Naive thymus-derived CD8-positive, alpha-beta T cell (primary cell): ENCODE data around the gene BMP4. TPM values are rescaled to one million over a fixed set of nuclear protein-coding genes. Genes with fewer than 3 reads are reported as not detected.

ENCODE experiments used
- ATAC-seq, 2 donors: fragments of 150-1000 bp; cut with Tn5 transposase in 1 of 2; sonication (Bioruptor Pico), chemical (Tn5 transposase) in 1 of 2; 1 replicate in 1 of 2; 2 replicates in 1 of 2; pipeline ENCODE4 v1.10.0; 2021; ENCODE audit warnings: mild to moderate bottlenecking in 2 of 2, moderate library complexity in 2 of 2
- POLR2A ChIA-PET: fragments of 350-600 bp; sonication (Branson Sonifier 250); formaldehyde crosslinking; loops from one replicate; lab custom pipeline; 2021; ENCODE audit warnings: antibody characterized with exemption; lab: Charles Lee
- DNase-seq, 10 donors: peaks; one replicate each; pipeline versions ENCODE4 v3.0.0 to v3.0.0-alpha.2; 2020 to 2022
- H3K27ac Mint-ChIP-seq, 10 donors: one replicate each; pipeline ENCODE4 v1.8.0; 2020 to 2022; ENCODE audit warnings: mild to moderate bottlenecking in 10 of 10, mixed read lengths in 10 of 10, moderate library complexity in 4 of 10, inconsistent platforms in 1 of 10
- H3K27me3 Mint-ChIP-seq, 5 donors: one replicate each; pipeline ENCODE4 v1.8.0; 2021 to 2022; ENCODE audit warnings: mixed read lengths in 5 of 5
- H3K36me3 Mint-ChIP-seq, 3 donors: one replicate each; pipeline ENCODE4 v1.8.0; 2020 to 2022; ENCODE audit warnings: mixed read lengths in 3 of 3, mild to moderate bottlenecking in 2 of 3, inconsistent platforms in 1 of 3
- H3K4me1 Mint-ChIP-seq, 4 donors: one replicate each; pipeline ENCODE4 v1.8.0; 2021 to 2022; ENCODE audit warnings: mixed read lengths in 4 of 4
- H3K4me3 Mint-ChIP-seq, 10 donors: one replicate each; pipeline ENCODE4 v1.8.0; 2020 to 2022; ENCODE audit warnings: mild to moderate bottlenecking in 10 of 10, mixed read lengths in 10 of 10, moderate library complexity in 6 of 10, inconsistent platforms in 1 of 10
- H3K9me3 Mint-ChIP-seq, 9 donors: one replicate each; pipeline ENCODE4 v1.8.0; 2020 to 2022; ENCODE audit warnings: mixed read lengths in 9 of 9, mild to moderate bottlenecking in 3 of 9, inconsistent platforms in 1 of 9, moderate library complexity in 1 of 9
- polyA plus RNA-seq, 3 donors: library from polyadenylated mRNA; unstranded; fragments of 300-500 nt; fragmentation: Illumina TruSeq; gene quantifications; one replicate each; pipeline ENCODE4 v1.2.3, GENCODE V29; 2021
- total RNA-seq, 8 experiments: library from RNA in 2 of 8; stranded (reverse) in 2 of 8; gene quantifications; one replicate each; pipeline ENCODE4 v1.2.3 and lab custom pipeline; 2021 to 2026

BMP4 gene
- total and polyA plus RNA-seq, 5 experiments from 2014 or later: 0.44 to 0.62 TPM; not detected in 3

DNA sequence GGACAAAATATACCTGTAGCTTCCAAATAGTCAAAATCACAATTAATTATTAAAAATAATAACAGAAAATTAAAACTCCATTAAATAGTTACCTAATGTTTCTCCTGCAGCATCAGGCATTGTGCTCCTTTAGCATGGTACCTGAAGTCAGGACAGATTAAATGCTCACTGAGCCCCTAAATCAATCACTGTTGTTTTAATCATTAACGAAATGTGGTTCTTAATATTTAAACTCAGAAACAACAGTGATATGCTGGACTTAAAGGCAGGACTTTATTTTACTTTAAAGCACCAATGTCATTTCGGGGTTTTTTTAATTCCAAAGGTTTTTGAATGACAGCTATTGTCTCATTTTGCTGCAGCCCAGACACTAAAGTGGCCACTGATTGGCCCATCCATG, 2.0 kb upstream of the BMP4 start:
- ATAC-seq: no peak
- POLR2A ChIA-PET: no interaction called here
- no peak overlapping the region for H3K4me3 Mint-ChIP-seq
- H3K27me3 Mint-ChIP-seq: peaks cover 27 to 67% (median 49%) of the 10 kb centered on the region in 5 donors
- peaks cover 10 to 38% (median 32%) of the 10 kb centered on the region in 4 donors for H3K4me1 Mint-ChIP-seq
- H3K9me3 Mint-ChIP-seq: peaks cover 0 to 5% (median 0%) of the 10 kb centered on the region in 9 donors
- no peak overlapping the region for H3K27ac Mint-ChIP-seq
- no peak for DNase-seq
- H3K36me3 Mint-ChIP-seq: no peaks in the 10 kb centered on the region

- H3K4me3 Mint-ChIP-seq: peak overlapping the region in 7 of 10 donors; percentile 29 to 83 (median 75)
These were observed 1.1 kb upstream of the BMP4 start for GRCh38 chr14:53957739-53958138.

GRCh38 chr14:53955671-53956426, 776 bp downstream of the BMP4 start:
- H3K27ac Mint-ChIP-seq: peak overlapping the region in 1 of 10 donors; percentile 14
- peak in 1 of 2 donors; percentile 33 for ATAC-seq

More at GRCh38 chr14:53957739-53958138, 1.1 kb upstream of the BMP4 start:
- H3K27me3 Mint-ChIP-seq: peaks cover 27 to 67% (median 48%) of the 10 kb centered on the region in 5 donors
- H3K4me1 Mint-ChIP-seq: peaks cover 11 to 35% (median 33%) of the 10 kb centered on the region in 4 donors
- ATAC-seq (no peak), DNase-seq (no peak)
- H3K9me3 Mint-ChIP-seq: peaks cover 0 to 6% (median 0%) of the 10 kb centered on the region in 9 donors
- POLR2A ChIA-PET: interaction anchor here (0.6 kb wide), 1 partner anchor 798 kb away, joined by 7 read pairs; no protein-coding TSS in a partner anchor
- H3K27ac Mint-ChIP-seq: no peak overlapping the region
- H3K36me3 Mint-ChIP-seq: no peaks in the 10 kb centered on the region

DNA sequence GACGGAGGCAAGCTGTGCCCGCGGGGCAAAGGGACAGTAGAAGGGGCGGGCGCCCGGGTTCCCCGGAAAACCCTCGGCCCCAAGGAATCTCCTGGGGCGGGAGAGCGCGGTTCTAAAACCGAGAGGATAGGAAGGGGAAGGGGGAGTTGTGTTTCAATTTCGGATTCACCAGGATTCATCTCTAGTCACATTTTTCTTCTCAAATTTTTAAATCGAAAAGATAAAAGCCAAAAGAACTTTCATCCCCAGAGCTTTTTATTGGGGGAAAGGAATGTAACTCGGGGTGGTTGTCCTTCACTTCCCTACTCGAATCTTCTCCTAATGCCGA, 1.4 kb downstream of the BMP4 start:
- POLR2A ChIA-PET: no interaction called here
- Mint-ChIP-seq H3K27me3 (peaks cover 15 to 75% (median 49%) of the 10 kb centered on the region in 5 donors), H3K4me3 (peak overlapping the region; percentile 31 to 87 (median 77)), H3K9me3 (peaks cover 0 to 6% (median 0%) of the 10 kb centered on the region in 9 donors), H3K36me3 (no peaks in the 10 kb centered on the region), H3K4me1 (peaks cover 12 to 36% (median 34%) of the 10 kb centered on the region in 4 donors), H3K27ac (peak overlapping the region in 1 of 10 donors; percentile 49)
- no peak for DNase-seq
- no peak for ATAC-seq

More at GRCh38 chr14:53955671-53956426, 776 bp downstream of the BMP4 start:
- Mint-ChIP-seq H3K4me3 (peak overlapping the region; percentile 49 to 87 (median 80)), H3K36me3 (no peaks in the 10 kb centered on the region), H3K27me3 (peaks cover 20 to 74% (median 49%) of the 10 kb centered on the region in 5 donors), H3K9me3 (peaks cover 0 to 6% (median 0%) of the 10 kb centered on the region in 9 donors), H3K4me1 (peaks cover 12 to 36% (median 34%) of the 10 kb centered on the region in 4 donors)
- DNase-seq: peak in 1 of 10 donors; percentile 59
- POLR2A ChIA-PET: no interaction called here

DNA sequence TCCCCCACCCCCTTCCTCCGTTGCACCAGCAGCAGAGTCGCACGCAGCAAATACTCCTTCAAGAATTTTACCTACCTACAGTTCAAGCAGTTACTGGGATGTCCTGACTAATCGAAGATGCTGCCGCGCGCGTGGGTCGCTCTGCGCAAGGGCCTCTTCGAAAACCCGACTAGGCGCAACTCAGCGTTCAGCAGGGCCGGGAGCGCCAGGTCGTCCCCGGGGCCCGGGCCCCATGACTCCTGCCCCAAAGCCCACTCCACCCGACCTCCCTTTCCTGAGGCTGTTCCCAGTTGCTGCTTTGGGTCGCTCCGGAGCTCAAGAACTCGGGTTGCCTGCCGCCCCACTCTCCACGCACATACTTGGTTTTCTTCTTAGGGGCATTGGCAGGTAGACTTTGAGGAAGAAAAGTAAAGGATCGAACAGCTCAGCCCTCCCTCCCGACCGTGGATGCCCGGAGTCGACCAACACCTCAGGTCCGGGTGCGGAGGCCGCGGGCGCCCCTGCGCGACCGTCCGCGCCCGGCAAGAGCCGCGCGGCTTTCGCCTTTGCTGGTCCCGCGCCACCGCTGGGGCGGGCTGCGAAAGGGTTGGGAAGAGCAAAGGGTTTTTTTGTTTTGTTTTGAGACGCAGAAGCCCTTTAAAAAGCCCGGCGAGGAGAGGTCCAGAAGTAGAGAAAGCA, 1.9 kb downstream of the BMP4 start:
- DNase-seq (no peak), ATAC-seq (no peak)
- H3K4me3 Mint-ChIP-seq: peak overlapping the region; percentile 68 to 87 (median 80)
- peaks cover 0 to 6% (median 0%) of the 10 kb centered on the region in 9 donors for H3K9me3 Mint-ChIP-seq
- peak overlapping the region in 2 of 10 donors; percentile 49 to 60 for H3K27ac Mint-ChIP-seq
- H3K27me3 Mint-ChIP-seq: peaks cover 14 to 74% (median 47%) of the 10 kb centered on the region in 5 donors
- peaks cover 12 to 36% (median 34%) of the 10 kb centered on the region in 4 donors for H3K4me1 Mint-ChIP-seq
- POLR2A ChIA-PET: no interaction called here
- H3K36me3 Mint-ChIP-seq: no peaks in the 10 kb centered on the region

DNA sequence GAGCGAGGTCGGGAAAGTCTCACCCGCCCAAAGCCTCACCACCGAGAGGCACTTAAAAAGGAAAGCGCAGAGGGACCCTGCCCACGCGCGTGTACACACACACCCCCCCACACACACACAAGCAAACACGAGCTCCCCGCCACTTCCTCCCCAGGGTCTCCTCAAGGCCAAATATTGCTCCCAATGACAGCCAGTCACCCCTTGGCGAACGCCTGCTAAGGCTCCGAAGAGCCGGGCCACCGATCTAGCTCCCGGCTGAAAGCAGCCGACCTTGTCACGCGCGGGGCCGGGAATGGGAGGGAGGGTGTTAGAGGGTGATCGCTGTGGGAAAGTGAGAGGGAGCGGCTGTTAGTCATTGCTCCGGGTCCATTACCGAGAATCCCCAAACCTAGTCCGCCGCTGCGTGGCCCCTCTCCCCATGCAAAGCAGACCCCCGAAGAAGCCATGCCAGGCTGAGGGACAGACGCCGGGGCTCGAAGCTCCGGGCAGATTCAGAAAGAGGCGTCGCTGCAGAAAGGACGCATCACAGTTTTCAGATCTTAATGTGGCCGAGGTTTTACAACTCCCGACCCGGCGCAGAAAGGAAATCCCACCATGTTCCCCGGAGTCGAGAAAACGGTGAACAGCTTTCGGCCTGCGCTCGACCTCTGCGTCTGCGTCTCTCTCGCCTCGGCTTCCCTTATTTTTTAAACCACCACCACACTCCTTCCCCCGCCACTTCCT, 2.6 kb downstream of the BMP4 start:
- Mint-ChIP-seq H3K27ac (peak overlapping the region in 2 of 10 donors; percentile 25 to 60), H3K36me3 (no peaks in the 10 kb centered on the region), H3K27me3 (peaks cover 14 to 76% (median 44%) of the 10 kb centered on the region in 5 donors), H3K4me3 (peak overlapping the region; percentile 68 to 87 (median 80)), H3K4me1 (peaks cover 12 to 36% (median 34%) of the 10 kb centered on the region in 4 donors), H3K9me3 (peaks cover 0 to 6% (median 0%) of the 10 kb centered on the region in 9 donors)
- DNase-seq (no peak), ATAC-seq (peak in 1 of 2 donors; percentile 9)
- POLR2A ChIA-PET: interaction anchor here (0.9 kb wide), 1 partner anchor 13 kb away, joined by 4 read pairs; no protein-coding TSS in a partner anchor

DNA sequence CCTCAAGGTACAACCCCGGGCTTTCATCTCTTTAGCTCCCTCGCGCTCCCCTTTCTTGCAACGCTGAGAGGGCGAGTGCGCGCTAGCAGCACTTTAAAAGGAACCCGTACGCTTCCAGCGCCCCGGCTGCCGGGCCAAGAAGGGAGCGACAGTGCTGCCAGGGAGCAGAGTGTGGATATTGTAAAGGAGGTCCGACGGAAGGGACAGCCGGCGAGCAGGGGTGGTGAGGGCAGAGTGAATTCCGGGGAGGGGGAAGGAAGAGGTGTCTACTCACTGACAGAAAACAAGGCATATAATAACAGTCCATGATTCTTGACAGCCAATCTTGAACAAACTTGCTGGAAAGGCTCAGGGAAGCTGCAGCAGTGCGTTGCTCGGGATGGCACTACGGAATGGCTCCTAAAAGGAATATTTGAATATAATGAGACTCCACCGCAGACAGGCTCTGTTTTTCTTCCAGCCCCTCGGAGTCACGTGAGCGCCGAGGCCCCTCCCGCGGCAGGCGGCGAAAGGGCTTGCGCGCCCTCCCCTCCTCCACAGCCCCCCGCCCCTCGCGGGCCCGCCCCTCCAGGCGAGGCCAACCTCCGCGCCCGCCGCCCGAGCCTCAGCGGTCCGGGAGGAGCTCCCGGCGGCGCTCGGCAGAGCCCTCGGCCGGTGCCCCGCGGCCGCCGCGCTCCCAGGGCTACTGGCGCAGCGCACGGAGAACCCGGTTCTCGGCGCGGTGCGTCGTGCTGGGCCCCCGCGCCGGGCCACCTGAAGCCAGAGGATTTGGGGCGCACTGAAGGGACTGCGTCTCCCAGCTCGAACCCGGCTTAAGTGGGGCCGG, 3.4 kb downstream of the BMP4 start:
- Mint-ChIP-seq H3K27me3 (peaks cover 15 to 79% (median 48%) of the 10 kb centered on the region in 5 donors), H3K9me3 (peaks cover 0 to 6% (median 0%) of the 10 kb centered on the region in 9 donors), H3K27ac (no peak overlapping the region), H3K36me3 (no peaks in the 10 kb centered on the region), H3K4me3 (peak overlapping the region; percentile 69 to 88 (median 82)), H3K4me1 (peaks cover 12 to 36% (median 34%) of the 10 kb centered on the region in 4 donors)
- POLR2A ChIA-PET: interaction anchor here (0.9 kb wide), 1 partner anchor 12 kb away, joined by 4 read pairs; no protein-coding TSS in a partner anchor
- ATAC-seq (peak in 1 of 2 donors; percentile 58), DNase-seq (no peak)

- Mint-ChIP-seq H3K9me3 (peaks cover 0 to 6% (median 0%) of the 10 kb centered on the region in 9 donors), H3K27me3 (peaks cover 20 to 84% (median 53%) of the 10 kb centered on the region in 5 donors), H3K36me3 (peaks cover 0 to under 1% (median 0%) of the 10 kb centered on the region in 3 donors), H3K4me3 (peak overlapping the region in 9 of 10 donors; percentile 47 to 88 (median 82)), H3K27ac (peak overlapping the region in 1 of 10 donors; percentile 11), H3K4me1 (peaks cover 12 to 36% (median 34%) of the 10 kb centered on the region in 4 donors)
- no peak for ATAC-seq
- POLR2A ChIA-PET: no interaction called here
- no peak for DNase-seq
These were observed 4.1 kb downstream of the BMP4 start for GRCh38 chr14:53952533-53952932.

- H3K27me3 Mint-ChIP-seq: peaks cover 23 to 85% (median 53%) of the 10 kb centered on the region in 5 donors
- peak overlapping the region in 2 of 10 donors; percentile 10 to 29 for H3K4me3 Mint-ChIP-seq
- POLR2A ChIA-PET: no interaction called here
- peaks cover 0 to 6% (median 0%) of the 10 kb centered on the region in 9 donors for H3K9me3 Mint-ChIP-seq
- DNase-seq (no peak), ATAC-seq (no peak)
- H3K36me3 Mint-ChIP-seq: peaks cover 0 to 4% (median 2%) of the 10 kb centered on the region in 3 donors
- peak overlapping the region in 1 of 10 donors; percentile 35 for H3K27ac Mint-ChIP-seq
- H3K4me1 Mint-ChIP-seq: peaks cover 10 to 36% (median 32%) of the 10 kb centered on the region in 4 donors
These were observed 4.9 kb downstream of the BMP4 start for GRCh38 chr14:53951627-53952303.

DNA sequence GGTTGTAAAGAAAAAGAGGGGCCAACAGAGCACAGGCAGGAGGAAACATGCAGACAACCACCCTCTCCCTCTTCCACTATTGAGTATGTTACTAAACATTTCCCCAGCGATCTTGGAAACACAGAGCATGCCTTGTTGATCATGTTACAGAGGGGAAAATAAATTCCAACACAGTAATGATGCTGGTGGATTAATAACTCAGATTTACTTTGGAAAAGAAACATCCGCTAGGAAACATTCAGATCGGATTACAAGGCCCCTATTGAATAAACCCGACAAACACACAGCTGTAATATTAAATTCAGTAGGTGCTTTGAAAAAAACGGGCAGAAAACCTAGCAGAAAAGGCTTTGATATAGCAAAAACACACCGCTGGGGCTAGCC, 5.4 kb downstream of the BMP4 start:
- DNase-seq (no peak), ATAC-seq (no peak)
- peaks cover 9 to 32% (median 29%) of the 10 kb centered on the region in 4 donors for H3K4me1 Mint-ChIP-seq
- peaks cover 0 to 6% (median 0%) of the 10 kb centered on the region in 9 donors for H3K9me3 Mint-ChIP-seq
- no peak overlapping the region for H3K27ac Mint-ChIP-seq
- H3K27me3 Mint-ChIP-seq: peaks cover 21 to 82% (median 55%) of the 10 kb centered on the region in 5 donors
- peaks cover 0 to 4% (median 2%) of the 10 kb centered on the region in 3 donors for H3K36me3 Mint-ChIP-seq
- peak overlapping the region in 1 of 10 donors; percentile 18 for H3K4me3 Mint-ChIP-seq
- POLR2A ChIA-PET: no interaction called here
